HepG2 (cell line): Measurements from ENCODE around the gene SREBF1. TPM values are rescaled to one million over a fixed set of nuclear protein-coding genes. Genes with fewer than 3 reads are reported as not detected.

ENCODE experiments used
- ATAC-seq: fragments of 200-7000 bp; cut with Tn5 transposase; 3 replicates; pipeline ENCODE4 v1.9.1; 2020; ENCODE audit warnings: mild to moderate bottlenecking, moderate library complexity
- BruUV-seq: library from RNA; stranded (reverse); fragments of 400-500 nt; replicated peaks from 2 replicates; lab custom pipeline; 2021; lab: Mats Ljungman, UMichigan
- CTCF ChIA-PET: fragments of 300-600 bp; formaldehyde crosslinking; extraction: SDS; loops from one replicate; lab custom pipeline; 2021; ENCODE audit warnings: low total read pairs, inconsistent platforms, low intra/inter-chr PET ratio; lab: Yijun Ruan, JAX
- POLR2A ChIA-PET: fragments of 350-600 bp; sonication (Branson Sonifier 250); formaldehyde crosslinking; loops from one replicate; lab custom pipeline; 2020; ENCODE audit warnings: antibody characterized with exemption, inconsistent platforms; lab: Yijun Ruan, JAX
- DNase-seq: peaks from one replicate; pipeline ENCODE4 v3.0.0-alpha.2; 2015; ENCODE audit warnings: low spot score
- FAIRE-seq: peaks from 3 replicates; lab custom pipeline; 2011; peaks lifted over from hg19 to GRCh38; lab: Jason Lieb, UNC
- H2AFZ ChIP-seq: one replicate; pipeline ENCODE4 v1.6.1; 2011; ENCODE audit warnings: low read length, inconsistent platforms
- H3K27ac ChIP-seq: fragments of 300-600 bp; 3 replicates; pipeline ENCODE4 v1.8.0; 2011; ENCODE audit warnings: mixed run types, mild to moderate bottlenecking, mixed read lengths, low read length, inconsistent platforms; ENCODE audit not compliant: insufficient read depth; ENCODE audit errors: extremely low read length
- H3K27me3 ChIP-seq, 2 experiments: fragments of 200-600 bp in 1 of 2; 2 replicates in 1 of 2; 3 replicates in 1 of 2; pipeline versions ENCODE4 v1.6.0 to v1.8.0; 2011; ENCODE audit warnings: low read length in 2 of 2, mild to moderate bottlenecking in 2 of 2, moderate library complexity in 2 of 2, inconsistent platforms in 1 of 2; ENCODE audit not compliant: insufficient read depth in 2 of 2, control insufficient read depth in 1 of 2
- H3K36me3 ChIP-seq, 2 experiments: fragments of 200-600 bp in 1 of 2; replicated peaks in 1 of 2; 2 replicates in 1 of 2; 3 replicates in 1 of 2; pipeline versions ENCODE4 v1.5.1 to v1.8.0; 2011; ENCODE audit warnings: low read length in 2 of 2, inconsistent platforms in 1 of 2; ENCODE audit not compliant: insufficient read depth in 2 of 2, control insufficient read depth in 1 of 2
- H3K4me1 ChIP-seq: 2 replicates; pipeline ENCODE4 v1.5.1; 2012; ENCODE audit warnings: low read length, inconsistent platforms; ENCODE audit not compliant: insufficient read depth
- H3K4me2 ChIP-seq: 2 replicates; pipeline ENCODE4 v1.6.0; 2011; ENCODE audit warnings: low read depth, low read length, inconsistent platforms
- H3K4me3 ChIP-seq, 3 experiments: fragments of 200-600 bp in 1 of 3; sonication (generic), shearing (Covaris generic) in 1 of 3; replicated peaks in 1 of 3; 2 replicates each; pipeline ENCODE4 v1.5.1; 2011 to 2016; ENCODE audit warnings: low read length in 3 of 3, inconsistent platforms in 2 of 3, low read depth in 2 of 3, mild to moderate bottlenecking in 2 of 3, control low read depth in 1 of 3, mixed read lengths in 1 of 3; ENCODE audit not compliant: insufficient read depth in 1 of 3
- H3K79me2 ChIP-seq: one replicate; pipeline ENCODE4 v1.6.1; 2011; ENCODE audit warnings: low read length, inconsistent platforms; ENCODE audit not compliant: insufficient read depth
- H3K9ac ChIP-seq: 2 replicates; pipeline ENCODE4 v1.6.0; 2011; ENCODE audit warnings: mild to moderate bottlenecking, low read depth, low read length, inconsistent platforms; ENCODE audit not compliant: insufficient read depth
- H3K9me3 ChIP-seq: 2 replicates; pipeline ENCODE4 v1.5.1; 2012; ENCODE audit warnings: mild to moderate bottlenecking, low read length
- H4K20me1 ChIP-seq: 2 replicates; pipeline ENCODE4 v1.6.0; 2011; ENCODE audit warnings: inconsistent platforms, mild to moderate bottlenecking, low read length, moderate library complexity; ENCODE audit not compliant: insufficient read depth
- CAMTA2 ChIP-seq: sonication (generic); formaldehyde crosslinking; IDR thresholded peaks from 2 replicates; pipeline ENCODE4 v1.4.0; 2020; ENCODE audit warnings: mild to moderate bottlenecking, missing genetic modification reagents, borderline replicate concordance
- CTCF ChIP-seq: sonication (generic); formaldehyde crosslinking; IDR thresholded peaks from 2 replicates; pipeline ENCODE4 v1.5.0; 2020; ENCODE audit warnings: mild to moderate bottlenecking, missing genetic modification reagents, moderate library complexity
- MAZ ChIP-seq, 2 experiments: sonication (generic) in 1 of 2; formaldehyde crosslinking in 1 of 2; IDR thresholded peaks; 2 replicates each; pipeline versions ENCODE4 v1.5.0 to v1.6.1; 2012 to 2020; ENCODE audit warnings: low read depth in 2 of 2, mild to moderate bottlenecking in 2 of 2, borderline replicate concordance in 1 of 2, improper control_type of control experiment in 1 of 2, low read length in 1 of 2, missing genetic modification reagents in 1 of 2, moderate library complexity in 1 of 2
- PAWR ChIP-seq: sonication (generic); formaldehyde crosslinking; IDR thresholded peaks from 2 replicates; pipeline ENCODE4 v1.4.0; 2020; ENCODE audit warnings: missing genetic modification reagents, mild to moderate bottlenecking, borderline replicate concordance
- PREB ChIP-seq: sonication (generic); formaldehyde crosslinking; IDR thresholded peaks from 2 replicates; pipeline ENCODE4 v1.4.0; 2020; ENCODE audit warnings: missing genetic modification reagents
- RFX3 ChIP-seq: IDR thresholded peaks from 2 replicates; pipeline ENCODE4 v1.6.1; 2016; ENCODE audit warnings: missing biosample characterization, missing genetic modification reagents
- RXRB ChIP-seq: IDR thresholded peaks from 2 replicates; pipeline ENCODE4 v1.6.1; 2016; ENCODE audit warnings: borderline replicate concordance, missing genetic modification reagents, missing compliant biosample characterization
- TGIF2 ChIP-seq: IDR thresholded peaks from 2 replicates; pipeline ENCODE4 v1.6.1; 2016; ENCODE audit warnings: control low read depth, missing compliant biosample characterization
- ZBTB14 ChIP-seq: sonication (generic); formaldehyde crosslinking; IDR thresholded peaks from 2 replicates; pipeline ENCODE4 v1.4.0; 2020; ENCODE audit warnings: missing genetic modification reagents
- ZFP91 ChIP-seq: sonication (generic); formaldehyde crosslinking; IDR thresholded peaks from 2 replicates; pipeline ENCODE4 v1.9.0; 2022; ENCODE audit warnings: missing genetic modification reagents, mild to moderate bottlenecking, borderline replicate concordance
- ZNF24 ChIP-seq: fragments of 450-650 bp; IDR thresholded peaks from 2 replicates; pipeline ENCODE4 v1.6.1; 2017; ENCODE audit warnings: antibody characterized with exemption, mild to moderate bottlenecking
- ZNF264 ChIP-seq: sonication (generic); formaldehyde crosslinking; IDR thresholded peaks from 2 replicates; pipeline ENCODE4 v1.4.0; 2020; ENCODE audit warnings: missing genetic modification reagents
- ZNF879 ChIP-seq: sonication (generic); formaldehyde crosslinking; IDR thresholded peaks from 2 replicates; pipeline ENCODE4 v1.8.1; 2023; ENCODE audit warnings: missing genetic modification reagents
- WGBS: methylation state at CpG from one replicate; pipeline ENCODE4 v1.1.6; 2017; ENCODE audit warnings: low lambda C conversion rate; 5-methylcytosine and 5-hydroxymethylcytosine counted together
- in situ Hi-C: cut with HindIII; loops from 2 replicates; pipeline ENCODE4 v1.10.0; 2017; ENCODE audit warnings: low pct_unique_long_range_greater_than_20kb; ENCODE audit not compliant: extremely low pct_ligation_motif_present
- intact Hi-C: fragments of 100-400 bp; cut with micrococcal nuclease; formaldehyde crosslinking; loops from one replicate; pipeline ENCODE4 v1.10.0; 2022; ENCODE audit not compliant: unreplicated experiment
- polyA plus RNA-seq, 8 experiments: library from polyadenylated mRNA; depleted of rRNA in 3 of 8; stranded (reverse) in 7 of 8; unstranded in 1 of 8; fragments of >200 nt; fragmentation: Illumina TruSeq in 4 of 8; extraction: Trizol in 4 of 8; gene quantifications; 2 replicates each; pipeline versions ENCODE4 v1.2.1 to v1.2.3, GENCODE V29; 2011 to 2016; ENCODE audit warnings: low read depth in 4 of 8, missing spikeins in 1 of 8, mixed read lengths in 1 of 8; ENCODE audit not compliant: insufficient read depth in 1 of 8
- total RNA-seq, 5 experiments: library from RNA; depleted of rRNA; stranded (reverse); fragments of >200 nt; fragmentation: Illumina TruSeq; extraction: Trizol; gene quantifications; 2 replicates each; pipeline ENCODE4 v1.2.3, GENCODE V29; 2016; ENCODE audit warnings: low read depth in 1 of 5
- TF ChIP-seq, protein P1 (sequence below): sonication (generic); formaldehyde crosslinking; IDR thresholded peaks from 2 replicates; pipeline ENCODE4 v1.8.0; 2022; ENCODE audit warnings: missing genetic modification reagents, mild to moderate bottlenecking, inconsistent platforms, borderline replicate concordance
- TF ChIP-seq, protein P2 (sequence below): sonication (generic); formaldehyde crosslinking; IDR thresholded peaks from 2 replicates; pipeline ENCODE4 v1.9.0; 2021; ENCODE audit warnings: missing genetic modification reagents, borderline replicate concordance

SREBF1 gene
- total and polyA plus RNA-seq, 2 of the 13 experiments (the other 11 are each of a cell fraction or from before 2014, with no cell fraction given), result 34.3 to 38.0 TPM

DNA sequence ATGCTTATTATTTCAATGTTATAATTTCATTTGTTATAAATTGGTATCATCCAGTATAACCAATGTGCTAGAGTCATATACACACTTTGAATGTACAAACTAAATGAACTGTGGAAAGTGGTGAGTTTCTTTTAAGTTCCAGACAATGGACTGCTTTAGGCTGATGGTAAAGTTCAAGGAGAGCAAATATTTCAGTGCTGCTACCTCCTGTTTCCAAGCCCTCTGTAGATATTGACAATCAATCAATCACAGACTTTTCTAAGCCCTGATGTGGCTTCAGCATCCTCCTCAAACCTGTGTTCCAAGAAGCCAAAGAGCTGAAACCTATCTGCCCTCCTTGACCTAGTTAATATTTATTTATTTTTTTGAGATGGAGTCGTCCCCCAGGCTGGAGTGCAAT is 28.2 kb upstream of the SREBF1 start:
- no peaks in the 10 kb centered on the region for H3K79me2 ChIP-seq
- H3K27ac ChIP-seq, result peak overlapping the region; percentile 27
- H4K20me1 ChIP-seq, result no peaks in the 10 kb centered on the region
- H3K4me3 ChIP-seq, result no peak overlapping the region
- no TSS peak for BruUV-seq
- no peaks in the 10 kb centered on the region for H3K9me3 ChIP-seq
- POLR2A ChIA-PET, result no interaction called here
- no peak overlapping the region for H2AFZ ChIP-seq
- WGBS, result 28% methylated on average over 1 of the region's 1 CpG
- intact Hi-C loops, result no loop called here
- no peaks in the 10 kb centered on the region for H3K36me3 ChIP-seq
- peak; percentile 44; the same call in 2 of the 3 replicates for ATAC-seq
- H3K27me3 ChIP-seq, result no peaks in the 10 kb centered on the region
- in situ Hi-C loops, result no loop called here
- H3K4me1 ChIP-seq, result peaks cover 31% of the 10 kb centered on the region
- CTCF ChIA-PET, result no interaction called here
- no peak overlapping the region for H3K4me2 ChIP-seq
- peak; percentile 65 for FAIRE-seq
- peak; percentile 31 for DNase-seq
- H3K9ac ChIP-seq, result no peak overlapping the region
- no peak for TF ChIP-seq ZNF24
- no peak for TF ChIP-seq TGIF2 (CRISPR knock-in tag)
- TF ChIP-seq, protein P1, sequence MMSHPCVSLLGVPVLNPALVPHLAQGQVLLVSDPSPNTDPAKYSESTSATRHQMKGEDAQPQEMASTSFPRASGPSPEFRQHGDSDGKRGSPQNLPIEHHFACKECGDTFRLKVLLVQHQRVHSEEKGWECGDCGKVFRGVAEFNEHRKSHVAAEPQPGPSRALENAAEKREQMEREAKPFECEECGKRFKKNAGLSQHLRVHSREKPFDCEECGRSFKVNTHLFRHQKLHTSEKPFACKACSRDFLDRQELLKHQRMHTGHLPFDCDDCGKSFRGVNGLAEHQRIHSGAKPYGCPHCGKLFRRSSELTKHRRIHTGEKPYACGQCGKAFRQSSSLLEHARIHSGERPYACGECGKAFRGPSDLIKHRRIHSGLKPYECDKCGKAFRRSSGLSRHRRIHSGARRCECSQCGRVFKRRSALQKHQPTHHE (CRISPR knock-in tag), result no peak
- no peak for TF ChIP-seq MAZ (IDR thresholded peaks at IDR 0.05; ENCODE audit: borderline replicate concordance, low read depth, low read length)
- TF ChIP-seq MAZ (CRISPR knock-in tag; IDR thresholded peaks at IDR 0.05; ENCODE audit: low read depth), result no peak
- TF ChIP-seq ZBTB14 (CRISPR knock-in tag), result no peak
- TF ChIP-seq ZFP91 (CRISPR knock-in tag), result no peak
- TF ChIP-seq PREB (CRISPR knock-in tag), result no peak
- TF ChIP-seq RFX3 (CRISPR knock-in tag), result no peak
- no peak for TF ChIP-seq CTCF (CRISPR knock-in tag)
- TF ChIP-seq ZNF879 (CRISPR knock-in tag), result no peak
- no peak for TF ChIP-seq PAWR (CRISPR knock-in tag)
- TF ChIP-seq RXRB (CRISPR knock-in tag), result peak; percentile 34; the same call in 1 of the 2 replicates
- TF ChIP-seq ZNF264, result no peak
- TF ChIP-seq, protein P2, sequence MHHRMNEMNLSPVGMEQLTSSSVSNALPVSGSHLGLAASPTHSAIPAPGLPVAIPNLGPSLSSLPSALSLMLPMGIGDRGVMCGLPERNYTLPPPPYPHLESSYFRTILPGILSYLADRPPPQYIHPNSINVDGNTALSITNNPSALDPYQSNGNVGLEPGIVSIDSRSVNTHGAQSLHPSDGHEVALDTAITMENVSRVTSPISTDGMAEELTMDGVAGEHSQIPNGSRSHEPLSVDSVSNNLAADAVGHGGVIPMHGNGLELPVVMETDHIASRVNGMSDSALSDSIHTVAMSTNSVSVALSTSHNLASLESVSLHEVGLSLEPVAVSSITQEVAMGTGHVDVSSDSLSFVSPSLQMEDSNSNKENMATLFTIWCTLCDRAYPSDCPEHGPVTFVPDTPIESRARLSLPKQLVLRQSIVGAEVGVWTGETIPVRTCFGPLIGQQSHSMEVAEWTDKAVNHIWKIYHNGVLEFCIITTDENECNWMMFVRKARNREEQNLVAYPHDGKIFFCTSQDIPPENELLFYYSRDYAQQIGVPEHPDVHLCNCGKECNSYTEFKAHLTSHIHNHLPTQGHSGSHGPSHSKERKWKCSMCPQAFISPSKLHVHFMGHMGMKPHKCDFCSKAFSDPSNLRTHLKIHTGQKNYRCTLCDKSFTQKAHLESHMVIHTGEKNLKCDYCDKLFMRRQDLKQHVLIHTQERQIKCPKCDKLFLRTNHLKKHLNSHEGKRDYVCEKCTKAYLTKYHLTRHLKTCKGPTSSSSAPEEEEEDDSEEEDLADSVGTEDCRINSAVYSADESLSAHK (CRISPR knock-in tag), result no peak
- no peak for TF ChIP-seq CAMTA2 (CRISPR knock-in tag)
